HG03175 (cell line): ENCODE data around the gene DQX1.

Experiments used
- ATAC-seq: cut with Tn5 transposase; IDR thresholded peaks from one replicate; pipeline ENCODE4 v1.9.1; 2021; ENCODE audit warnings: mild to moderate bottlenecking, moderate library complexity; ENCODE audit not compliant: unreplicated experiment

Gene DQX1

DNA sequence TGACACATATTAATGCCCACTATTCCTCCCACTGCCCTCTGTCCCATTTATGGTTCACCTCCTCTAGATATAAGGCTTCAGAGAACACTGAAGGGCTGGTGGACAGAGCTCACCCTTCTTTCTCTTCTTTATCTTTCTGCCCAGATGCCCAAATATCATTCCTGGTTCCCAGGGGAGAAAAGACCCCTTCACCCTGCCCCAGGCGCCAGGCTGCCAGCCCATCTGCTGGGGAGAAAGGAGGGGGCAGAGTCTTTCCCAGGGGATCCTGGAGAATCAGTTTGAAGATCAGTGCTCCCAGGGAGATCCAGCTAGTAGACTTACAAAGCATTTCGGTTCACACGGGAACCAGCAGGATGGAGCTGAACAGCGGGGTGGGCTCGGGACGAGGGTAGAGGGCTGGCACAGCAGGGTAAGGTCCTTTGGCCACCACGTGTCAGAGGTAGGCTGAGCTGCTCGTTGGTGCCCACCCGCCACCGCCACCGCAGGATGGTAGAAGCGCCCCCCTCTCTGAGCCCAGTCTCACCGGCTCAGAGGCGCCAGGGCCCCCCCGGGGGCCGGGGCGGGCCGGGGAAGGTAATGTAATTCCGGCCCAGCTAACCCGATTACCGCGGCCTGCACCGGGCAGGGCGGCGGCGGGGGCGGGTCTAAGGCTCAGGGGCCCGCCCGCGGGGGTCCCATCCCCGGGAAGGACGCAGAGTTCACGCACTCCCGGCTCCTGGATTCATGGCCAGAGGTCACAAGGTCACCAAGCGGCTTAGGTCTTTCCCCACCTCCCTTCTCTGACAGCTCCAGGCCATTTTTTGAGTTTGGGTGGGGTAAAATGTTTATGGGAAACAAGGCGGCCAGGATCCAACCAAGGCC lies 13.1 kb downstream of the DQX1 start:
- ATAC-seq, result no peak

DNA sequence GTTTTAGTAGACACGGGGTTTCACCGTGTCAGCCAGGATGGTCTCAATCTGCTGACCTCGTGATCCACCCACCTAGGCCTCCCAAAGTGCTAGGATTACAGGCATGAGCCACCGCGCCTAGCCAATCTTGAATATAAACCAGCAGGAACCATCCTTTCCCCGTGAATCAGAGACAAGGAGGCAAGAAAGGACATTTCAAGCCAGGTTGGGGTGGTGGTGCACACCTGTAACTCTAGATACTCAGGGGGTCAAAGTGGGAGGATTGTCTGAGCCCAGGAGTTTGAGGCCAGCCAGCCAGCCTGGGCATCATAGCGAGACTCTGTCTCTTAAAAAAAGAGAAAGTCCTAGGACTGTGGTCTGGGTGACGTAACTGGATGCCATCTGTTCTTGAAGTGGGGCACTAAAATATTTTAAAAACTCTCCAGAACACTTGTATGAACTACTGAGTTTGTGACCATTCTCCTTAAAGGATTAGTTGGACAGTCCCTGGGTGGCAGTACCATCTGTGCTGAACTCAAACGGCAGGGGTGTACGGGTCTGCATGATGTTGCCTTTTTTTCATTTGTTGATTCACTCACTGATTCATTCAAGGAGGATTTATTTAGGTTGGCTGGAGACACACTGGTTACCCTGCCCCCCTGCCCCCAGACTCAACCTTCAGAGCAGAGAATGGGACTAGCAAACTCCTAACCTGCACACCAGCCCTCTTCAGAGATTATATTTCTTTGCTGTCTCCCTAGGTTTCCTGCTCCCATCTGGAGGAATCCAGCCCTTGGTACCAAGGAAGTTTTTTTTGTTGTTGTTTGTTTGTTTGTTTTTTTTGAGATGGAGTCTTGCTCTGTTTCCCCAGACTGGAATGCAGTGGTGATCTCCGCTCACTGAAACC lies 14.7 kb downstream of the DQX1 start:
- no peak for ATAC-seq

DNA sequence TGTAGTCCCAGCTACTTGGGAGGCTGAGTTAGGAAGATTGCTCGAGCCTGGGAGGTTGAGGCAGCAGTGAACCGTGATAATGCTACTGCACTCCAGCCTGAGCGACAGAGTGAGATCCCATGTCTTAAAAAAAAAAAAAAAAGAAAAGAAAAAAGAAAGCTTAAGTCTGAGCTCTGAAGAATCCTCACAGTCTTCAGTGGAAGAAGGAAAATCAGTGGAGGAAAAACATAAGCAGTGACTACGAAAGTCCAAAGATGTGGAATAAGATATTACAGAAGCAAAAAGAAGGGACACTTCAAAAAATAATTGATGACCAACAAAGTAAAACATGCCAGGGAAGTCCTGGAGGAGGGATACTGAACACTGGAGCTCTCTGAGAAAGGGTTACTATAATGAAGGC lies 15.8 kb downstream of the DQX1 start:
- no peak for ATAC-seq

DNA sequence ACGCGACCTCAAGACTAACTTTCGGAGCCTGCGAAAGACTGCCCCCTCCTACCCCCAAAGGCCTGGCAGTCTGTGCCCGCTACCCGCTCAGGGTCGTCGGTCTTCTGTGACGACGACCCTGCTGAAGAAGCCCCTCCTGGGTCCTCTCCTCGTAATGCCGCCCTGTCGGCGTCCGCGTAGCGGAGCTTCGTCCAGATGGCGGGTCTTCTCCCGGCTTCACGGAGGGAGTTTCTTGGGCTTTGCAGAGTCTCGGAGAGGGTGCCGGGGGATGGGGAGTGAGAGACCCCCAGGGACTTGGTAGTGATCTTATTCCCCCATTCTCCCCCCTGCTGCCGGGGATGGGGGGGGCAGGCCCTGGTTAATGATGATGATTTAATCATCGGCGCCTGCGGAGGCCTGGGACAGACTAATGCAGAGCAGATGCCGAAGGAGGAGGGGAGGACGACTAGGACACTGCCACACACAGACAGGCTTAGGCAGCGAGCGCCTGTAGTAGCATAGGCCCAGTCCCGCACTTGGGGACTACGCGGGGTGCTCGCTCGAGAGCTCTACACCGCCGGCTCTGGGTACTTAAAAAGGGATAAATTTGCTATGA lies 18.0 kb downstream of the DQX1 start:
- ATAC-seq, result peak; percentile 6

DNA sequence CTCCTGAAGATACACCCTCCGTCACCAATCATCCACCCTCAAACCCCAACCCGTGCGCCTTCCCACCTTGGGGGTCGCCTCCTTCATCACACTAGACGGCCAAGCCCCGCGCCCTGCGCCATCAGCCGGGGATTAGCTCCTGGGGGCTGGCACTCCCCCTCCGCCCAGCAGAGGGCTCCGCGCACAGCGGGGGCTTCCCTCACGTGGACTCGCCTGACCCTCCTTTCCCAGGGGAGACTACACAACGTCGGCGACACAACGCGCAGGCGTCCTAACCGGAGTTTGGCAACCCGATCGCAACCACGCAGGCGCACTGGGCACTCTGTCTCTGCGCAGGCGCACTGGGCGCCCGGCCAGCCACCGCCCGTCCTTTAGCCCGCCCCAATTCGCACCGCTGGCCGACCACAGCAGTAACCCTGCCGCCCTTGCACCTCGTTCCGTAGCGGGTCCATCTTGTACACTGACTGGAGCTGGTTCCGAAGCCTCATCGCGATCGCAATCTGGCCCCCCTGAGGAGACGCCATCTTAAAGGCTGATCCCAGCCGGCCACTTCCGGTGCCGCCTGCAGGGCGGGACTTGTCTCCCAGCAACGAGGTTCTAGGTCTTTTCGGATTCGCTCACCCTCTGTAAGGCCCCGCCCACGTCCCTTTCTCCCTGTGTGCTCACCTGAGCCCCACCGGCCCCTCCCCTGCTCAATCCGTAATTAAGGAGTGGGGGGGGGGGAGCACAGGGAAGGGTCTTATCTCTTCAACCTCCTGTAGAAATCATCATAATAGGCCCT lies 18.7 kb downstream of the DQX1 start, which contains the start of gene PCGF1:
PCGF1 (minus strand) TSS at position 551 of the 781 bp plus-strand sequence; CDS start at position 524, 27 bp downstream.
- peak; percentile 91 for ATAC-seq

DNA sequence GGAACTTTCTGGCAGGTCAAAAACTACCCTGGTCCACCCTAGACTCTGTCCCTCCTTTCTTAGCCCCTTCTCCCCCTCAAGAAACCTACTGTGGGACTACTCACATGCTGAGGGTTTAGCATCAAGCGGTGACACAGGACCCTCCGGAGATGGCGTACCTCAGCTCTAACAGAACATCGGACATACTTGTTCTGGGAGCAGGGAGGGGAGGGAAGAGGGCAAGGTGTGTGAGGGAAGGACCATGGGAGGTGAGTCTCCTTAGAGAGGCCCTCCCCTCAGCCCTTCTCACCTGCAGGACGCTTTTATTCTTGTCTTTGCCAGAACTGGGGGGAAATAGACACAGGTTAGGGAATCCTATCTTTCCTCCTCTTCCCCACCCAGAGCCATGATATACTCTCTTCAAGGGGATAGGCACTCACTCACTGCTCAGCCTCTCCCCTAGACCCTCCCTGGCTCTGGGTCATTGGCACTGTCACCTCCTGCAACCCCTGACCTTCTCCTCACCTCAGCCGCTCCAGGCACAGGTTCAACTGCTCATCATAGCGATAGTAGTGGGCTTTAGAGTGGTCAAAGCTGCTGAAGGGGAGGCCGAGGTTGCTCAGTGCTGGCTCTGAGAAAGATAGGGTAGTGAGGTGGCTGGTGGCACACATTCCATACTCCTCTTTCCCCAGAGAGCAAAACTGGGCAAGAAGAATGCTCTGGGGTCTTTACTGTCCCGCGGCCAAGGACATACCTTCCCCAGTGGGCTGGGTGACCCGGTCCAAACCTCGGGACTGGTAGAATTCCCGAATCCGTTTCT lies 20.4 kb downstream of the DQX1 start:
- ATAC-seq, result no peak

DNA sequence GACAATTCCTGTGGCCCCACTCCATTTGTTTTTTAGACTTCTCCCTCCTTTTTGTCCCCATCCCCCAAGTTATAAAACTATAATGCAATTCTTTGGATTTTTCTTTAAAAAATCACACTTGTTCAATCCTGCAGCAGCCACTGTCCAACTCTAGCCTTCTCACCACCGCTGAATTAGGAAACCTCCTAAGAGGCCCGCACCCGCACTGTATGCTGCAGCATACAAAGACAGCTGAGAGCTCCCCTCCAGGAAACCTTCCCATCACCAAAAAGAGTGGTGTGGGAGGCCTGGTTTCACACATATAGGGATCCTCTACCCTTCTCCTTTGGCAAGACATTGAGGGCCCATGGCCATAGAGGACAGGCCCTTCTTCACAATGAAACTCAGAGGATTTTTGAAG lies 21.4 kb downstream of the DQX1 start:
- ATAC-seq, result no peak

DNA sequence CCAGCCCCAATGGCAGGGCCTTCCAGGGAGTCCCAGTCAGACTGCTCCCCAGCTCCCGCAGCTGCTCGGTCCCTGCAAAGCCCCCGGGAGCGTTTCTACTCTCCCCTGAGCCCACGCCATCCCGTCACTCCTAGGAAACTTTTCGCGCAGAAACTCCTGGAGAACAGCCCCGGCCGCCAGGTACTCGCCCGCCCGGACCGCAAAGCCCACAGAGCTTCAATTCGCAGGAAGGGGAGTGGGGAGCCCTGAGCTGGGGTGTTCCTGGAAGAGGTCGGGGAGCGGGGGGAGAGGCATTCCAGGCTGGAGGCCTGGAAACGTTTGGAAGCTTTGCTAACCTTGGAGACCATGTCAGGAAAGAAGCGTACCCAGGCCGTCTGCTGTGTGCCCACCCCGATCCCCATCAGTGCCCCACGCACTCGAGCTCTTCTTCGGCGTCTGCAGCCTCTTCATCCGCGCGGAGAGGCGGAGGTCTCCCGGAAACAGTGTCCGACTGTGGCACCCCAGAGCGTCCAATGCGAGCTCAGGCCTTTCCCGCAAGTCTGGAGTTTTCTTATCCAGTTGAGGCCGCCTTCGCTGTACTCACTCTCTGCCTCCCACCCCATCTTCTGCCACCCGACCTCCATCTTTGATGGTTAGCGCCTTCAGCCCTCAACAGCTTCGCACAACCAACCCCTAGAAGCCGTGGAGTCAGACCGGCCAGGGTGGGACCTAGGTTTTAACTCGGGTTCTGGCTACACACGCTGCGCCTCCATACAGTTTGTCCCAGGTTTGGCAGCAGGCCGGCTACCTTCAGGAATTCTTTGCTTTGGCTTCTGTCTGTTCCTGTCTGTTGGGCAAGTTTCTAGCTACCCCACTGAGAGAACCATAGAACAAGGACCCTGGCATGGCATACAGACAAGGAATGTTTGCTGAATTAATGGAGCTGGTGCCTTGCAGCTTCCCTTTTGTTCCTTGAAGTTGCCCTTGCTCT lies 22.2 kb downstream of the DQX1 start:
- no peak for ATAC-seq

DNA sequence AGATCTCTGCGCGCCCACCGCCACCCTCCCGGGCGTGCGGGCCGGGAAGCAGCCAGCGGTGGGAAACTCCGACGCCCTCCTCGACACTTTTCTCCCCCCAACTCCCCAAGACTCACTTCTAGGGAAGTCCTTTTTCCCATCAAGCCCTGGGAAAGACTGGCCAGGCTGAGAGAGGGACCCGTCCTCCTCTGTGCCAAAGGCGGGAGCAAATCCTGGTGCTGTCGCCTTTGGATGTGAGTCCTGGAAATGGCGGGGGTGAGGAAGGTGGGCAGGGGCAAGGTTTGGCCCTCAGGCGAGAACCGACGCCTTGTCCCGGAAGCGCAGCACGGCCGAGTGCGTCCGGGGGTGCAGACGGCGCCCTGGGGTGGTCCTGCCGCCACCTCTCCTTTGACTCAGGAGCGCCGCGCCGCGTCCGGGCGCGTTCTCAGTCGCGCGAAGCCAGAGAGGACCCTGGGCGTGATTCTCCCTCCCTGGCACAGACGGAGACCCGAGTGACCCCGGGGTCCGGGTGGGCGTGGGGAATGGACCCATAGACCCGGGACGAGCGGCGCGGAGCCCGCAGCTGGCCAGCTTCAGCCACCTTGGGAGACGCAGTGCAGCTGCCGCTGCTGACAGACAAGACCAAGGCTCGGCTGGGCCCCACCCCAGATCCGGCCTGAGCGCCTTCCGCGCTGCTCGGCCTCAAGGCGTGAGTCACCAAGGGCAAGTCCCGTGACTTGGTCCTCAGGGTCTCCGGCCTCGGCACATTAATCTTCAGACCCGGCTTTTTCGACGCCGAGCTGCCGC lies 23.1 kb downstream of the DQX1 start:
- peak; percentile 29 for ATAC-seq

DNA sequence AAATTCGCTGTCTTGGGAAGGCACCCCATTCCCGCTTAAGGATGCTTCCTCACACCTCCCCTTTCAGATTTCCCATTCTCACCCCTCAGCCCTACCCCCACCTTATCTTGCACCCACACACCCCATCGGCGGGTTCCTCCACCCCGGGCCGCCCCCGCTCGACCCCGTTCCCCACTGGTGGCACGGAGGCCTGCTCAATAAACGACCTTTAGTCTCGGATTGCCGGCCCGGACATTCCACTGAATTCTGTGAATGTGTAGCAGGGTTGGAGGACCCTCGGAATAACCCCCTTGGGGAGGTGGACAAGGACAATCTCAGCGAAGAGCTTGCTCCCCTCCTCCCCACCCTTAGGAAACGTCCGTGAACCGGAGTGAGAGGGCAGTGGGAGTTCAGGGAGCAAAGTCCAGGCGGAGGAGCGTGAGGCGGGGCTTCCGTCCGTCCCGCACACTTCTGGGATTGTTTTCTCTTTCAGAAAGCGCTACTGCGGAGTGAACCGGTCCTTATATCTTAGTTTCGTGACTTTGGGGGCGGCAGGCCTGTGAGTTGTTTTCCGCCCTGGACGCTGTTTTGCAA lies 23.8 kb downstream of the DQX1 start:
- ATAC-seq, result no peak

DNA sequence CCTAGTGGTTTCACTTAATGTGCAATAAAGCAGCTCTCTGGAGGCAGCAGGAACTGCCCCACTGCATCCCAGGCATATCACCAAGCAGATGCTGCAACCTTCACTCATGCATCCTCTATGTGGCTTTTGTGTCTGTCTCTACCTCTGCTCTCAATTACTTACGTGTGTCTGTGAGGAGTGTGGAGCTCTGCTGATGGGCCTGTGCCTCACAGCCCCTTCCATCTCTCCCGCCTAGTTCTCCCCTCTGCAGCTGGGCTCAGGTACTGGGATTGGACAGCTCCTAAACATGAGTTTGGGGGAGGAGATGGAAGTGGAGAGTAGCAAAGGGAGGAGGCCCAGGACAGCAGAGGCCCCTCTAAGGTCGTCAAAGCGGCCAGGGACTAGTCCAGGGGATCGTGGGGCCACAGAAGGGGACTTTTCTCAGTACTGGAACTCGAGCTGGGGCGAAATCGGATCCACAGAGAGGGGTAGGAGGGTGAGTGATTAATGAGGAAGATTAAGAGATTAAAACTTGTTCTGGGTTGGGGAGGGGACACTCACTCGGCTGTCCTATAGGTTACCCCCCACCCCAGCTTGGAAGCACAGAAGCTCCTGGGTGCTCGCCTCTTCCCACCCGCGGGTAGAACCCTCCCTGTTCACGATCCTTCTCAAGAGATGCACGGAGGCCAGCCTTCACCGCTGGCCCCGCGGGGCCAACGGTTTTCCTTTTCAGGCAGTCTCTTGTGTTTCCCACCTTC lies 24.5 kb downstream of the DQX1 start:
- no peak for ATAC-seq

DNA sequence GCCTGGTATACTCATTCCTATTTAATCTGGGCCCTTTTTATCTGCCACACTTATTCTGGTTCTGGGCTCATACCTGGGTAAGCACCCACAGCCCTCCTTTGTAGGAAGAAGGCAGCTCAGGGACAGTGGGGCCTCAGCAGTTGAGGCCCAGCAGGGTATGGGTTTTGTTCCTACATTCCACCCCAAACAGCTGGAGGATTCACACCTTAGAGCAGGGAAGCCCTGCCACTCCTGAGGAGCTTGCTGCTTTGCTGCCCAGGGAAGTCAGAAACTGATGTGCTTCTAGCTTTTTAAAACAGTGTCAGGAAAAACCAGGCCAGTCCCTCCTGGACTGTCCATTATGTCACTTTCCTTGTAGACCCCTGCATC lies 25.5 kb downstream of the DQX1 start:
- no peak for ATAC-seq

DNA sequence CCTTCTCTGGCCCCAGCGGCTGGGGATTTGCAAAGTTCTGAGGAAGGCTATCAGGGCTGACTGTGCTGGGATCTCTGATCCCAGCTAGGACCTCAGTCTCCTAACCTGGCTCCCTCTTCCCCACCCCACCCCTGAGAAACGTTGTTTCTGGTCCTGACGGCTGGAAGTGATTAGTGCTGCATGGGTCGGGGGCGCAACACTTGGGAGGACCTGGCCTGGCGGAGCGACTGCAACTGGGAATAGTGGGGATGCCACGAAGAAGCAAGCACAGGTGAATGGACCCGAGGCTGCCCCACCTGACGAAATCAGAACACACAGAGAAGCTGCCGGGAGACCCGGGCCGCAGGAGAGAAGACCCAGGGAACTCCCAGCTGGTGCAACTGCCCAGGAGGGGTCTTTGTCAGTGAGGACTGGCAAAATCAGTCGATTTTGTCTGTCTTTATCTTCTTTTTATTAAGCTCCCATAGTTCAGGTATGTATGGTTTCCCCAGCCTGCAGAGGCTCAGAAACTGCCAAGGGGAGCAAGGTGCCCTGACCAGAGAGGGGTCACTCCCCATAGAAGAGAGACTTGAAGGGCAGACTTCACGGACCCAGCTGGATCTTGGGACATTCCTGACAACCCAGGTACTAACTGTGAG lies 26.0 kb downstream of the DQX1 start:
- ATAC-seq, result no peak

DNA sequence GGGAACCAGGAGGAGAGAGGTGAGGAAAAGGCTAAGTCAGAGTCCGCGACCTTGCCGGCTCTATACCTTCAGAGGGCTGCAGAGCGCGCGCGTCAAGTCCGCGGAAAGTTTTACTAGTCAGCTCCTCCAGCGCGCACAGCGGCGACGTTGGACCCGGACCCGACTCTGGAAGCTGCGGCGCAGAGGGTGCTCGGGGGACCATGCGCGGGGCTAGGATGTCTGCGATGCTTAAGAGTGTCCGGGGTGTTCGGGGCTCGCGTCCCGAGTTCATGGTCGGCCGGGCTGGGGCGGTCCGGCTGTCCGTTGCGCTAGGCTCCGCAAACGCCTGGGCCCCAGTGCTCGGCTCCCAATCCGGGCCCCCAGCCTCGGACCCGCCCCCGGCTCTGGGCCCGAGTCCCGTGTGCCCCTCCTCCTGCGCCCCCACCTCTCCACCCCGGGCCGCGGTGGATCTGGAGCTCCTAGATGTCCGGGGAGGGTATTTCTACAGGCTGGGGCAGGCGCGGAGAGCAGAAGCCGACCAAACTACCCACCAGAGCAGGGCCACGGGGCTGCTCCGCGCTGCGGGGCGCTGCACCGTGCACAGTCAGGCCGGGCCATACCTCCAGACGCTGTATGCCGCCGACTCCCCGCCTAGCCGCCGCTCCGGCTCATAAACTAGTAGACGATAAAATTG lies 26.6 kb downstream of the DQX1 start, which contains the start of gene LBX2:
LBX2 (minus strand) TSS at position 337 of the 673 bp plus-strand sequence; CDS start at position 271, 66 bp downstream.
- ATAC-seq, result no peak

DNA sequence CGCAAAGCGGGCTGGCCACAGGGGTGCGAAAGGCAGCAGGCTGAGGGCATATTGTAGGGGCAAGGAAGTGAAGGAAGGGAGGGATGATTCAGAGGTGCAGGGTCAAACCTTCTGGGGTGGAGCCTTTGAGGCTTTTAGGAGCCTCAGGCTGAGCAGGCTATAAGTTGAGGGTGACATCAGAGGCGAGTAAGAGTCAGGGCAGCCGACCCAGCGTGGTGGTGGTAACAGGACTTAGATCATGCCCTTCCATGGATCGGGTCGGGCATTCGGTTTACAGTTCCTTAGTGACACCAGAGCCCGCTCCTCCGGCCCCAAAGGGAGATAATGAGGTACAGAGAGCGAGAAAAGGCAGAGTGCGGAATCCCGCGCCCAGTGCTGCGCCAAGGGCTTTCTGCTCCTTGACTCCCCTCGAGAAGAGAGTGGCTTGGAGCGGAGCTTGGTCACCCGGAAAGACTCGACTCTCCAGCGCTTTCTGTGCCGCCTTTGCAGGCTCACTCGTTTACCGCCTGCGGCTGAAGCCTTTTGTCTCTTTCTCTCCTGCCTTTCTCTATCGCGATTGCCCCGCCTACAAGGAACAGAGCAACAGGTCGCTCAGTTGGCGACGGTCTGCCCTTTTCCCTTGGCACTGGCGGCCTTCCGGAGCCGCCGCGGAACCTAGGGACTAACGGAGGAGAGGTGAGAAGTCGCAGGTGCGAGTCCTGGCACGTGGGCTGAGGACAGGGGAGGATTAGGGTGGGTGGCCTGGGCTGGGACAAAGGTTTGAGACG lies 27.3 kb downstream of the DQX1 start:
- peak; percentile 28 for ATAC-seq
